ENCODE measurements around the gene DPF3. TPM values are rescaled to one million over a fixed set of nuclear protein-coding genes. Genes with fewer than 3 reads are reported as not detected.
A peak's percentile ranks its signal among the peaks of the same experiment; 100 is the strongest.

The DPF3 gene
- total and polyA plus RNA-seq, 11 donors = 13.5 to 53.8 (median 37.0) TPM

DNA sequence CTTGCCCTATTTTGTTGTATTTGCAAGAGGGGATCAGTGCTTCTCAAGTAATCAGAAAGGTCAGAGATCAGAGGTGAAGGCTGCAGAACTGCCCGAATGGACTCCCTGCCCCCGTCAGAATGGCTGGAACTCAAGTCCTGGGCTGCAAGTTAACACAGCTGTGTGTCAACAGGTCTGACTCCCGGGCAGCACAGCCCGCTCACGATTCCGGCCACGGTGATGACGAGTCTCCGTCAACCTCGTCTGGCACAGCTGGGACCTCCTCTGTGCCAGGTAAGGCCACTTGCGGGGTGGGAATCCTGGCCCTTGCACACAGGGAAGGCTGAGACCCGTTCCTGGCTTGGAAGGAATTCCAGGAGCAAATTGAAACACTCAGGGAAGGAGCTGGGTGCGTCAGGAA lies 45.7 kb upstream of the DPF3 start:
- Histone ChIP-seq H3K4me3 (no peak overlapping the region), H3K27ac (no peak overlapping the region), H3K9me3 (no peaks in the 10 kb centered on the region), H3K4me1 (no peaks in the 10 kb centered on the region), H3K27me3 (no peaks in the 10 kb centered on the region), H3K36me3 (peaks cover 0 to 63% (median 52%) of the 10 kb centered on the region in 9 donors)
- no peak for DNase-seq
- intact Hi-C loops (cut with DNase I) = no loop called here
- TF ChIP-seq POLR2A (IDR thresholded peaks at IDR 0.05) = no peak
- TF ChIP-seq, protein P1, sequence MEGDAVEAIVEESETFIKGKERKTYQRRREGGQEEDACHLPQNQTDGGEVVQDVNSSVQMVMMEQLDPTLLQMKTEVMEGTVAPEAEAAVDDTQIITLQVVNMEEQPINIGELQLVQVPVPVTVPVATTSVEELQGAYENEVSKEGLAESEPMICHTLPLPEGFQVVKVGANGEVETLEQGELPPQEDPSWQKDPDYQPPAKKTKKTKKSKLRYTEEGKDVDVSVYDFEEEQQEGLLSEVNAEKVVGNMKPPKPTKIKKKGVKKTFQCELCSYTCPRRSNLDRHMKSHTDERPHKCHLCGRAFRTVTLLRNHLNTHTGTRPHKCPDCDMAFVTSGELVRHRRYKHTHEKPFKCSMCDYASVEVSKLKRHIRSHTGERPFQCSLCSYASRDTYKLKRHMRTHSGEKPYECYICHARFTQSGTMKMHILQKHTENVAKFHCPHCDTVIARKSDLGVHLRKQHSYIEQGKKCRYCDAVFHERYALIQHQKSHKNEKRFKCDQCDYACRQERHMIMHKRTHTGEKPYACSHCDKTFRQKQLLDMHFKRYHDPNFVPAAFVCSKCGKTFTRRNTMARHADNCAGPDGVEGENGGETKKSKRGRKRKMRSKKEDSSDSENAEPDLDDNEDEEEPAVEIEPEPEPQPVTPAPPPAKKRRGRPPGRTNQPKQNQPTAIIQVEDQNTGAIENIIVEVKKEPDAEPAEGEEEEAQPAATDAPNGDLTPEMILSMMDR (IDR thresholded peaks at IDR 0.05) = no peak
- WGBS, 4 donors = 58 to 87% (median 72%) methylated on average over 10 to 13 of the region's 13 CpGs
- ATAC-seq = peak in 2 of 4 donors; percentile 23 to 52

GRCh38 chr14:72932893-72933292 lies 39.0 kb upstream of the DPF3 start:
- H3K4me3 ChIP-seq = no peak overlapping the region
- TF ChIP-seq, protein P1 (IDR thresholded peaks at IDR 0.05) = no peak
- TF ChIP-seq POLR2A (IDR thresholded peaks at IDR 0.05) = no peak
- no peaks in the 10 kb centered on the region for H3K9me3 ChIP-seq
- intact Hi-C loops (cut with DNase I) = no loop called here
- H3K27ac ChIP-seq = no peak overlapping the region
- 87 to 96% (median 89%) methylated on average over 7 of the region's 7 CpGs for WGBS, 4 donors
- no peaks in the 10 kb centered on the region for H3K27me3 ChIP-seq
- peaks cover 0 to under 1% (median 0%) of the 10 kb centered on the region in 12 donors for H3K4me1 ChIP-seq
- H3K36me3 ChIP-seq = peaks cover 0 to 3% (median 0%) of the 10 kb centered on the region in 9 donors
- DNase-seq = no peak
- no peak for ATAC-seq

DNA sequence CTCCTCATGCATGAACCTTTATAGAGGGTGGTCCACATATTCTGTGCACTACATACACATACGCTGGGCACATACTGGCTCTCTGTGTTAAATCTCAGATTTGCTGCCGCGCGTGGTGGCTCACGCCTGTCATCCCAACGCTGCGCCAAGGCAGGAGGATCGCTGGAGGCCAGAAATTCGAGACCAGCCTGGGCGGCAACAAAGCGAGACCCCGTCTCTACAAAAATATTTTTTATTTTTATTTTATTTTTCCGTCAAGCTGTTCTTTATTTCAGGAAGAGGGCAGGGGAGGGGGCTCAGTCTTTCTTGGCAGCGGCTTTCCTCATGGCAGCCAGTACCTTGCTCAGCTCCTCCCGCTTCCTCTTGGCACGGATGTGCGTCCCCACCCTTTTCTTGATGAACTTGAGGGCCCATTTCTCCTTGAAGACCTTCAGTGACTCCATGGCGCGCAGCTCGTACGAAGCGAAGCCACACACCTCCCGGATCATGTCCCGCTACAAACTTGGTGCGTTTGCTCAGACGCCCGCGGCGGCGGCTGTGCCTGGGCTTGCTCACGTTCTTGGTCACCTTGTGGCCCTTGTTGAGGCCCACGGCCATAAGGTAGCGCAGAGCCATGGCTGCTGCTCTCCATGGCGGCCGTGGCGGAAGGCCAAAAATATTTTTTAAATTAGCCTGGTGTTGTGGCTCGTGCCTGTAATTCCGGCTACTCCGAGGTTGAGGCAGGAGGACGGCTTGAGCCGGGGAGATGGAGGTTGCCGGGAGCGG lies 35.6 kb upstream of the DPF3 start:
- TF ChIP-seq POLR2A (IDR thresholded peaks at IDR 0.05) = no peak
- TF ChIP-seq, protein P1 (IDR thresholded peaks at IDR 0.05) = no peak
- no peaks in the 10 kb centered on the region for H3K9me3 ChIP-seq
- intact Hi-C loops (cut with DNase I) = no loop called here
- H3K4me3 ChIP-seq = peak overlapping the region in 2 of 12 donors; percentile 16 to 23
- no peaks in the 10 kb centered on the region for H3K27me3 ChIP-seq
- no peaks in the 10 kb centered on the region for H3K36me3 ChIP-seq
- ATAC-seq = no peak
- 88 to 92% (median 90%) methylated on average over 43 of the region's 43 CpGs for WGBS, 4 donors
- DNase-seq = no peak
- no peak overlapping the region for H3K27ac ChIP-seq
- H3K4me1 ChIP-seq = peaks cover 0 to 18% (median 4%) of the 10 kb centered on the region in 12 donors

- ATAC-seq = no peak
- WGBS, 4 donors = 69 to 98% (median 85%) methylated on average over 10 to 21 of the region's 21 CpGs
- TF ChIP-seq, protein P1 (IDR thresholded peaks at IDR 0.05) = no peak
- no peak for TF ChIP-seq POLR2A (IDR thresholded peaks at IDR 0.05)
- peaks cover 0 to 18% (median 4%) of the 10 kb centered on the region in 12 donors for H3K4me1 ChIP-seq
- H3K9me3 ChIP-seq = no peaks in the 10 kb centered on the region
- no peaks in the 10 kb centered on the region for H3K36me3 ChIP-seq
- intact Hi-C loops (cut with DNase I) = no loop called here
- no peaks in the 10 kb centered on the region for H3K27me3 ChIP-seq
- peak overlapping the region in 1 of 12 donors; percentile 23 for H3K4me3 ChIP-seq
- no peak for DNase-seq
- no peak overlapping the region for H3K27ac ChIP-seq
Measured at GRCh38 chr14:72928872-72929271, 35.0 kb upstream of the DPF3 start.

Measured in heart left ventricle (tissue), 16 donors.